Tibial artery (tissue), 4 donors: Measurements from ENCODE around the gene MALRD1.

Experiments
- DNase-seq, 2 donors: peaks; one replicate each; pipeline ENCODE4 v3.0.0-alpha.2; 2019
- H3K27ac ChIP-seq, 2 donors: fragments of 200-600 bp; sonication (generic) in 1 of 2; 1 replicate in 1 of 2; 2 replicates in 1 of 2; pipeline ENCODE4 v1.5.1; 2018 to 2019; ENCODE audit warnings: mild to moderate bottlenecking in 1 of 2
- H3K27me3 ChIP-seq, 2 donors: fragments of 200-600 bp; sonication (generic) in 1 of 2; one replicate each; pipeline versions ENCODE4 v1.5.1 to v1.6.0; 2016 to 2019
- H3K36me3 ChIP-seq, 3 donors: fragments of 200-600 bp; sonication (generic) in 2 of 3; one replicate each; pipeline ENCODE4 v1.5.1; 2016 to 2019; ENCODE audit warnings: mild to moderate bottlenecking in 2 of 3
- H3K4me1 ChIP-seq, 4 donors: fragments of 200-600 bp; sonication (generic) in 2 of 4; 1 replicate in 3 of 4; 2 replicates in 1 of 4; pipeline ENCODE4 v1.5.1; 2016 to 2019
- H3K4me3 ChIP-seq, 2 donors: fragments of 200-600 bp; sonication (generic) in 1 of 2; 1 replicate in 1 of 2; 2 replicates in 1 of 2; pipeline ENCODE4 v1.5.1; 2018 to 2019; ENCODE audit warnings: mild to moderate bottlenecking in 2 of 2
- H3K9me3 ChIP-seq, 3 donors: fragments of 200-600 bp; sonication (generic) in 1 of 3; one replicate each; pipeline ENCODE4 v1.5.1; 2016 to 2019
- CTCF ChIP-seq, 2 experiments: fragments of 200-600 bp in 1 of 2; fragments of 450-650 bp in 1 of 2; IDR thresholded peaks; one replicate each; pipeline ENCODE4 v1.5.1; 2017 to 2019; ENCODE audit warnings: antibody characterized with exemption in 2 of 2, mild to moderate bottlenecking in 1 of 2, moderate library complexity in 1 of 2
- intact Hi-C: fragments of 100-400 bp; cut with DNase I; formaldehyde crosslinking; loops from one replicate; pipeline ENCODE4 v1.15.0; 2023; ENCODE audit warnings: low total_unique reads

The MALRD1 gene

GRCh38 chr10:19640566-19641263, 592.1 kb downstream of the MALRD1 start:
- DNase-seq, result no peak
- H3K9me3 ChIP-seq, result no peaks in the 10 kb centered on the region
- no peaks in the 10 kb centered on the region for H3K36me3 ChIP-seq
- H3K4me3 ChIP-seq, result no peak overlapping the region
- TF ChIP-seq CTCF (IDR thresholded peaks at IDR 0.05), result no peak
- intact Hi-C loops, result no loop called here
- peaks cover 0 to 31% (median 8%) of the 10 kb centered on the region in 4 donors for H3K4me1 ChIP-seq
- H3K27ac ChIP-seq, result peak overlapping the region in 1 of 2 donors; percentile 81
- no peaks in the 10 kb centered on the region for H3K27me3 ChIP-seq

- intact Hi-C loops, result no loop called here
- Histone ChIP-seq H3K9me3 (no peaks in the 10 kb centered on the region), H3K36me3 (no peaks in the 10 kb centered on the region), H3K4me1 (peaks cover 0 to 29% (median under 1%) of the 10 kb centered on the region in 4 donors), H3K27ac (no peak overlapping the region), H3K4me3 (no peak overlapping the region), H3K27me3 (no peaks in the 10 kb centered on the region)
- DNase-seq, result no peak
- TF ChIP-seq CTCF (IDR thresholded peaks at IDR 0.05), result no peak
Measured at GRCh38 chr10:19651549-19651948, 602.9 kb downstream of the MALRD1 start.

- Histone ChIP-seq H3K4me3 (no peak overlapping the region), H3K27ac (no peak overlapping the region), H3K4me1 (peaks cover 0 to 34% (median 2%) of the 10 kb centered on the region in 4 donors), H3K27me3 (no peaks in the 10 kb centered on the region), H3K9me3 (no peaks in the 10 kb centered on the region), H3K36me3 (no peaks in the 10 kb centered on the region)
- intact Hi-C loops, result no loop called here
- no peak for TF ChIP-seq CTCF (IDR thresholded peaks at IDR 0.05)
- no peak for DNase-seq
Measured at GRCh38 chr10:19652750-19653149, 604.1 kb downstream of the MALRD1 start.

- peaks cover 0 to 46% (median 13%) of the 10 kb centered on the region in 4 donors for H3K4me1 ChIP-seq
- intact Hi-C loops, result no loop called here
- TF ChIP-seq CTCF (IDR thresholded peaks at IDR 0.05), result no peak
- no peaks in the 10 kb centered on the region for H3K36me3 ChIP-seq
- H3K4me3 ChIP-seq, result no peak overlapping the region
- no peaks in the 10 kb centered on the region for H3K9me3 ChIP-seq
- no peaks in the 10 kb centered on the region for H3K27me3 ChIP-seq
- H3K27ac ChIP-seq, result no peak overlapping the region
- no peak for DNase-seq
Measured at GRCh38 chr10:19653931-19654330, 605.3 kb downstream of the MALRD1 start.

GRCh38 chr10:19654576-19654975, 606.0 kb downstream of the MALRD1 start:
- Histone ChIP-seq H3K4me3 (no peak overlapping the region), H3K4me1 (peaks cover 0 to 53% (median 17%) of the 10 kb centered on the region in 4 donors), H3K9me3 (no peaks in the 10 kb centered on the region), H3K36me3 (no peaks in the 10 kb centered on the region), H3K27ac (peak overlapping the region in 1 of 2 donors; percentile 8), H3K27me3 (no peaks in the 10 kb centered on the region)
- no peak for DNase-seq
- intact Hi-C loops, result no loop called here
- TF ChIP-seq CTCF (IDR thresholded peaks at IDR 0.05), result no peak
